Measurements from ENCODE around the gene CLCN1. TPM values are rescaled to one million over a fixed set of nuclear protein-coding genes. Genes with fewer than 3 reads are reported as not detected.

CLCN1 gene
- total and polyA plus RNA-seq, 2 of the 8 experiments (the other 6 are each of a cell fraction or from before 2014, with no cell fraction given): 0.36 to 0.41 TPM

DNA sequence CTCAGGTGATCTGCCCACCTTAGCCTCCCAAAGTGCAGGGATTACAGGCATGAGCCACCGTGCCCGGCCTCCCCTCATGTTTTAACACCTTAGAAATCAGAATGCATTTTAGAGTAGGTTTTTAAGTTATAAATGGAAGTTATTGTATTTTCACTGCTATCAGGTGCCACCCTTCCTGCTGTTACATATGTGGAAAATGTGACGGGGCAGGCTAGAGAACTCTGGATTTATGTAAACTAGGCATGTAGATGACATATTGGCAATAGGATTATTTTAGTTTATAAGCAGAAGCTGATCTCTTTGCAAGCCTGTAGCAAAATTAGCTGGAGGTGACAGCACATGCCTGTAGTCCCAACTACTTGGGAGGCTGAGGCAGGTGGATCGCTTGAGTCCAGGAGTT, 25.6 kb upstream of the CLCN1 start (continued):
- TF ChIP-seq E2F6 (IDR thresholded peaks at IDR 0.05) (no peak), CEBPB (IDR thresholded peaks at IDR 0.05; ENCODE audit: low read depth, low read length) (no peak), BCL11A (IDR thresholded peaks at IDR 0.05; ENCODE audit: low read depth in 2 of 2, low read length in 2 of 2) (no peak), SRF (IDR thresholded peaks at IDR 0.05; ENCODE audit: low read depth, low read length) (no peak), ASH2L (IDR thresholded peaks at IDR 0.05; ENCODE audit: low read length) (no peak), HDAC6 (IDR thresholded peaks at IDR 0.05; ENCODE audit: low read depth, low read length) (no peak)
- TF ChIP-seq, protein P1, sequence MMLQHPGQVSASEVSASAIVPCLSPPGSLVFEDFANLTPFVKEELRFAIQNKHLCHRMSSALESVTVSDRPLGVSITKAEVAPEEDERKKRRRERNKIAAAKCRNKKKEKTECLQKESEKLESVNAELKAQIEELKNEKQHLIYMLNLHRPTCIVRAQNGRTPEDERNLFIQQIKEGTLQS (IDR thresholded peaks at IDR 0.05; ENCODE audit: insufficient read depth, low read depth, low read length): no peak
